ENCODE data around the gene SRL.
A peak's percentile ranks its signal among the peaks of the same experiment; 100 is the strongest.

Gene SRL

DNA sequence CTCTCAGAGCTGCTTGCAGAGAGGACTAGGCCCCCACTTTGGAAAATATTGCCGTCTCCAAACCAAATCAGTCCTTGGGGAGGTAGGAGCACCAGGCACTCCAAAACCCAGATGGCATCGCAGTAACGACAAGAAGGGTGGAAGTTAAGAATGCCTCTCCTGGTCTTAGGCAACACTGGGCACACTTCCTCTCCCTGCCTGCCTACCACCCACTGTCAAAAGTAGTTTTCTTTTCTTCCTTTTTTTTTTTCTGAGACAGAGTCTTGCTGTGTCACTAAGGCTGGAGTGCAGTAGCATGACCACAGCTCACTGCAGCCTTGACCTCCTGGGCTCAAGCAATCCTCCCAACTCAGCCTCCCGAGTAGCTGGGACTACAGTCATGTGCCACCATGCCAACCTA is 47.2 kb downstream of the SRL start:
- DNase-seq: no peak

DNA sequence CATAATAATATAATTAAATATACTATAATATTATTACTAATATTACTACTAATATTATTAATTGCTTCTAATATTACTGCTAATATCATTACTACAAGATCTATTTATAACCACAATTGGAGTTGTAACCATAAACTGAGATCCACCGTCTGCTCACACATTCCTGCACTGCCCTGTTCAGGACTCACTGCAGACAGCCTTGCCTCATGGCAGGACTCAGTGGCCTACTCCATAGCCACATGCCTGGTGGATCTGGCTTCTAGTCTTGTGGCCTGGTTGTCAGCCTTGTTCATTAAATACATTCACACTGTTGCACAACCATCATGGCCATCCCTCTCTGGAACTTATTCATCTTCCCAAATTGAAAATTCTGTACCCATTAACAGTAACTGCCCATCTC is 48.0 kb downstream of the SRL start:
- DNase-seq: no peak

DNA sequence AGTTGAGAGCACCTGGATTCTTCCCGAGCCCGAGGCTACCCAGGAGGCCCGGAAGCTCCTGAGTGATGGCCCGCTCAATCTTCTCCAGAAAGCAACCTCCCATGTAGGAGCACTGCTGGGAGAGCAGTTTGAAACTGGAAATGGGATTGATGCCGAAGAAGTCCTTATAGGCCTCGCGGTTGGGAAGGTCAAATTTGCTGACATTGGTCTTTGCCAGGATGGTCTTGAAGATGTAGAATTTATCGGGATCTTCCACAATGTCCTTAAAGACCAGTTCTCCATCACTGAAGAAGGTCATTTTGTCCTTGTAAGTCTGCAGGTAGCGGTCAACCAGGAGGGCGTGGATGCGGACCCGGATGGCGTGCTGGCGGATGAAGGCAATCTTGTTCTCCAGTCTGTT is 49.7 kb downstream of the SRL start:
- DNase-seq: no peak

DNA sequence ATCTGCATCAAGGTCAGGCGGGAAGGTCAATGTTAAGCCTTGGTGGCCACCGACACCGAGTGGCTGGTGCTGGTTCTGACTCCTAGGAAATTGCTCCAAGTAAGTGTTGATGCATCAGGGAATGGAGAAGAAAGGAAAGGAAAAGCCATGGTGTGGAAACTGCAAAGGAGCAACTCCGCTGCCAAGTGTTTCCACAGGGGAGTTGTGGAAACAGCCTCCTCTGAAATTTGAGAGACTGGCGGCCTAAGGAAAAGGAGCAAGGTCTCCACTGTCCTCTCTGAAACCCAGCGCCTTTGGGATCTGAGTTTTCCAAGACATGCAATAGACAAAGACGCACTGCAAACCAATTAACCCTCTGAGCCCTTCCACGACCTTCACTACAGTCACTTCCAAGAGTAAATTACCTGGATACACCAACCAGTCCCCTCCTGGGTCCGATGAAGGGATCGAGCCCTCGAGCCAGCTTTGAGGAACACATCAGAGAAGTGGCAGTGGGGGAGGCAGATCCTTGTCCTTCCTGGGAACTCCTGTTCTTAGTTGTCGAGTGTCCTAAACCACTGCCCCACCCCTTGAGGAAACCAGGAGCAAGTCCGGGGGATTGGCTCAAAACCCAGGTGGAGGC is 51.1 kb downstream of the SRL start:
- DNase-seq: no peak

DNA sequence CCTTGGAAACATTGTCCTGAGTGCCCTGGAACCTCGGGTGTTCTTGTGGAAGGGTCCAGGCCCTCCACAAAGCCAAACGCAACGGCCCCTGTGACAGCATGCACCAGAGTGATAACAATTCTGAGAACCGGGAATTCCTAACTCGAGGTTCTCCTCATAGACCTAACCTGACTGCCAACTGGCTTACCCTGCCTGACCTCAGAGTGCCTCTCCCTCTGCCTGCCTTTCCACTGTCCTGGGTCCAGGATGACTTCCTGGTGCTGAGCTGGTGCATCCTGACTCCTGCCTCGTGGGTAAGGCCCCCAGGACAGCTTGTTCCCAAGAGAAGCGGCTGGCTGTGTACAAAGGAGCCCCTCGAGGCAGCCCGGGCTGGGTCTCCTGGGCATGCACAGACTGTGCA is 51.8 kb downstream of the SRL start:
- no peak for DNase-seq

DNA sequence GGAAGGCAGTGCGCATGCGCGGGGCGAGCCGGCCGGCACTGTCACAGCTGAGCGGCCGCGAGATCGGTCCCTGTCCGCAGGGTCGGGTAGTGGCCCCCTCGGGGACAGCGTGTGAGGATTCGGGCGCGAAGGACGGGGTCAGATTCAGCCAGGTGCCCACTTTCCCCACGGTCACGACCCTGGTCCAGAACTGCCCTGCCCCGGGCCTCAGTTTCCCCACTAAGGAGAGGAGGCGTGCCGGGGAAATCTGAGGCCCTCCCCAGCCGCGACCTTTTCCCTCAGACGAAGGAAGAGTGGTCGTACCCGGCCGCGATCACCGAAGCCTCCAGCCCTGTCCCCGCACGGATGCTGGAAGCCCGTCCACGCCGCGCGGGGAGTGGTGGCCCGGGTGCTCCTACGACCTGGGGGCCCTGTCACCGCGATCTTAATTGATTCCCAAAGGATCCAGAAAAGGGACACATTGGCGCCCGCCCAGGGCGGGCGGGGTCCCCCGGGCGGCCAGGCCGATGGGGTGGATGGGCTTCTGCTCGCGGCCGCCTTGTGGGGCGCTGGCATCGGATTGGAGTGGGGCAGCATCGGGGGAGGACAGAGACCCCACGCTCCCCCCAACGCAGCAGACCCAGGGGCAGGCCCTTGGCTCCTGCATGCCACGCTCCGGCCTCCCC is 57.7 kb downstream of the SRL start:
- no peak for DNase-seq

DNA sequence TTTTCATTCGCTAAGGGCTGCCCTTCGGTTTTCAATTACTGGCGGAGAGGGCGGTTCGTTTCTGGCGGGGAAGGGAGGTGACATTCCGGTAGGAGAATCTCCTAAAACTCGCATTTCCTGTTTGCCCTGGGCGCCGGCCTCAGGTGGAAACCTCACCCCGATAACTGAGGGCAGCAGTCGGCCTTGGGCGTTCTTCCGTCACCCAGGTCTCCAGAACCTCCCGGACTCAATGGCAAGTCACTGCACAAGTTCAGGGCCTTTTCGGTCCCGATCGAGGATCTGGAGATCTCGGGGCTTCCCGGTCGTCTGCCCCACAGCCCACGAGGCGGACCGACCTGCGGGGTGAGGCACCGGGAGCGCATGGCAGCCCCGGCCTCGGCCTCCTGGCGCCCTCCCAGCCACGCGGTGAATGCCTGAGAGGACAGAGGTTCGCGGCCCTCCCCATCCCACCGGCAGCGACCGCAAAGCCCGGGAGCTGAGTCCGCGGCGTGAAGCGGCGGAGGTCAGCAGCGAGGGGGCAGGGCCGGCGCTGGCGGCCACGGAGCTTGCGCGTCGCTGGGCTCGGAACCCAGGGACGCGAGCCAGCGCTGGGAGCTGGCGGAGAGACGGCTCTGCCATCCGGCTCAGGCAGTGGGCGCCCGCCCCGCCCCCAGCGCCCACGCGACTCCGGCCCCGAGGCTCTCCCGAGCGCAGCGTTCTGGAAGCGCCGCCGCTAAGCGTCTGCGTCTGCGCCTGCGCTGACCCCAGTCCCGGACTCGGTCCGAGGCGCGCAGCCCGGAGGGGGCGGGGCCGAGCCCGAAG is 58.4 kb downstream of the SRL start:
- DNase-seq: peak; percentile 82 to 86

DNA sequence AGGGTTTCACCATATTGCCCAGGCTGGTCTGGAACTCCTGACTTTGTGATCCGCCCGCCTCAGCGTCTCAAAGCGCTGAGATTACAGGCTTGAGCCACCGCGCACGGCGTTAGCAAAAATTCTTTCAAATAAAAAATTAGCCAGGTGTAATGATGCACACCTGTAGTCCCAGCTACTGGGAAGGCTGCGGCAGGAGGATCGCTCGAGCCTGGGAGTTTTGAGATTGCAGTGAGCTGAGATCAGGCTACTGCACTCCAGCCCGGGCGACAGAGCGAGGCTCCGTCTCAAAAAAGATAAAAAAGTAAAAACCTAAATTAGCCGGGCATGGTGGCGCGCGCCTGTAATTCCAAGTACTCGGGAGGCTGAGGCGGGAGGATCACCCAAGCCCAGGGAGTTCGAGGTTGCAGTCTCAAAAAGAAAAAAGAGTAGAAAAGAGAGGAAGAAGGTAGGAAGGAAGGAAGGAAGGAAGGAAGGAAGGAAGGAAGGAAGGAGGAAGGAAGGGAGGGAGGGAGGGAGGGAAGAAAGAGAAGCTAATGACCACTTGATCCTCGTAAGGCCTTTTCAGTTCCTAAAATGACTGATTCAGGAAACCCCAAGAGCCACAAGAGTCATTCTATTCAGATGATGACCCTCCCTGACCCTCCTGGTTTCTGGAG is 59.2 kb downstream of the SRL start:
- no peak for DNase-seq

DNA sequence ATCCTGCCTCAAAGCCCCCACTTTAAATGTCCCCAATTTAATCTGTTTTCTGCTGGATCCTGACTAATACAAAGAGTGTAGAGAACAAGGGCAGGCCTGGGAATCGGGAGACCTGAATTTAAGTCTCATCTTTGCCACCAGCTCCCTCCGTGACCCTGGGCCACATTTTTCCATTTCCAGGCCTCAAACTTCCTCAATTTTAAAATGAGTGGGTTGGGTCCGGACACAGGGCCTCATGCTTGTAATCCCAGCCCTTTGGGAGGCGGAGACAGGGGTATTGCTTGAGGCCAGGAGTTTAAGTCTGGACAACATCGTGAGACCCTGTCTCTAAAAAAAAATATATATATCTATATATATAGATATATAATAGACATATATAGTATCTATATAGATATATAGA is 61.4 kb downstream of the SRL start:
- no peak for DNase-seq

DNA sequence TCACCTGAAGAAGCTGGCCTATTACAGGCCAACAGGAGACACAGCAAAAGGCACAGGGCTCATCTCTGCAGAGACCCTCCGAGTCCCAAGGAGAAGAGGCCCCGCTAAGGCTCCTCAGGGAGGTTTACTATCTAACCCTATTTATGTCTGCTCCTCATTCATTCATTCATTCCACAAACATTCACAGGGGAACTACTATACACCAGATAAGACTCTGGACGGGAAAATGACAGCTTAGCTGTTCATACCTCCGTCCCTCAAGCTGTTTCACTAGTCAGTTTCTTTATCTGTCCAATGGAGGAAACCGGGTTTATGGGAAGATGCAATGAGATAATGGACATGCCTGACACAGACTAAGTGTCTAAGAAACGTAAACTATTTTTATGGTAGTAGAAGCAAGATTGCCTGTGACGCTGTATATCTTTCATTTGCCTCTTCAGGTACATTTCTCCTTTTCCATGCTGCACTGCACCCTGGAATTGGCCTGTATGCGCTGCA is 62.1 kb downstream of the SRL start:
- DNase-seq: no peak

DNA sequence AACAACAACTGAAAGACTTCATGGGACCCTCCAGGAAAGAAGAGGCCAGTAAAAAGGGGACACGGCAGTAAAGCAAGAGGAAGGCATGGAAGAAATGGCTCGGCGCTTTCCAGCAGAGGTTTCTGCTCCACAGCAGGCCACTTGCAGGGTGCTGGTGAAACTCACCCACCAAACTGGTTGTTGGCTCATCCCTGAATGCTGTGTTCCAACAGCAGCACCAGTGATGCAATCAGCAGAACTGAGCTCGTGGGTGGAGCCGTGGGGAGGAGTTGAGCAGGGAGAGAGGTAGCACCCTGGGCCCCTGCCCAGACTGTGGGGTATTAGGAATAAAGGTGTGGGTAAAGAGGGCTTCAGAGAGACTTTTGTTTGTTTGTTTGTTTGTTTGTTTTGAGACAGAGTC is 62.9 kb downstream of the SRL start:
- DNase-seq: no peak

DNA sequence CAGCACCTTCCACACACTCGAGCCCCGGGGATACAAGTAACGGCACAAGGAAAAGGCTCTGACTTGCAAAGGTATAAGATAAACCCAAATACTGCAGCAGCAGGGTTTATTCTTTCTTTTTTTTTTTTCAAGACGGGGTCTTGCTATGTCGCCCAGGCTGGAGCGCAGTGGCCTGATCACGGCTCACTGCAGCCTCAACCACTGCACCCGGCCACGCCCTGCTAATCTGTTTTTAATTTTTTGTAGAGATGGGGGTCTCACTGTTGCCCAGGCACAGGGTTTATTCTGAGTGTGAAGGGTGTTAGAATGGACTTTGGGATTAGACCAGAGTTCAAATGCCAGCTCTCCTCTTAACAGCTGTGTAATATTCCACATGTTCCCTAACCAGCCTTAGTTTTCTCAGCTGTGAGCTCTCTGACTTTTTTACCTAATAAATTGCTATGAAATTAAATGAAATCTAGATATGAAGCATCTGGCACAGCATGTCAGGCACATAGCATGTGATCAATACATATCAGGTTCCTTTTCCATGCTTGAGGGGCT is 63.3 kb downstream of the SRL start:
- no peak for DNase-seq

DNA sequence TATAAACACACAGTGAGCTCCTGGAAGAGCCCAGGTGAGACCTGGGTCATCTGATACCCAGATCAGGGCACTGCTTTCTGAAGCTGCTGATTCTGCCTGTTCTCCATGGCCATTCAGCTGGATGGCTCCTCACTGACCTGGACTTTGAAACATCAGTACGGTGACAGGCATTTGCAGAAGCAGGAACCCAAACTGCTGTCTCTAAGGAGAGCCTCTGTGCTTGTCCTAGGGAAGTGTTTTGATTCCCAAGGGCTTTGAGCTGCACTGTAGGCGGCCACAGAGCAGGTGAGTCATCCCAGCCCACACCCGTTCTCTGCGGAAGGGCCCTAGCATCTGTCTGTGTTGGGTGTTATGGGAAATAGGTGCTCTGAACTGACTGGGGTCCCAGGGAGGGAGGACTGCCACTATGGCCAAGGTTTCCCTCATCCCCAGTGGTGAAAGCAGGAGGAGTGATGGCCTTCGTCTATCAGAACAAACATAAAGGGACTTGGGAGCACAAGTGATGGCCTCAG is 64.9 kb downstream of the SRL start:
- no peak for DNase-seq

DNA sequence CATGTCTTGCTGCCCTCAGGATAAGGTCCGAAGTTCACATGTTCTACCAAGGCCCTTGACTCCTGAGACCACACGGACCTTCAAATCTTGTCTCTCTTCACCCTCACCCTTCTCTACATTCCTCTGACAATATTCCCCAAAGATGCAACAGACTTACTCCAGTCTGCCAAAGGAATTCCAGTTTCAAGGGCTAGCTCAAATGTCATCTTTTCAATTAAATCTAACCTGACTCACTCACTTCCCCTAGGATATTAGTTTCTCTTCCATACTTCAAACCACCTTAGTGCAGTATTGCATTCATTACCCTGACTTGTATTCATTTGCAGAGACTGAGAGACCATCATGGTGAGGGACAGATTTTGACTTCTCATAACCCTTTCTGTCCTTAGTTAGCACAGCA is 66.0 kb downstream of the SRL start:
- no peak for DNase-seq

DNA sequence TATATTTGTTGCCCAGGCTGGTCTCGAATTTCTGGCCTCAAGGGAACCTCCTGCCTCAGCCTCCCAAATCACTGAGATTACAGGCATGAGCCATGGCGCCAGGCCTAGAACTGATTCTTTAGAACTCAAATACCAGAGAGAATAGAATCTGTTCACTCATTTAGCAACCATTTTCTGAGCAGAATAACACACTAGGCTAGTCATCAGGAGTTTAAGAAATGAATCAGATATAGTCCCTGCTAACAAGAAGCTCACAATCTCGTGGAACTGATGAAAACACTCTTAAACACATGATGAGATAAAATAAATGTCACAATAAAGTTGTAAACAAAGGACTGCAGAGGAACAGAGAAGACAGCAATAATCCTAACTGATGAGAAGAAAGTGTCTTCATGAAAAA is 69.8 kb downstream of the SRL start:
- DNase-seq: no peak

DNA sequence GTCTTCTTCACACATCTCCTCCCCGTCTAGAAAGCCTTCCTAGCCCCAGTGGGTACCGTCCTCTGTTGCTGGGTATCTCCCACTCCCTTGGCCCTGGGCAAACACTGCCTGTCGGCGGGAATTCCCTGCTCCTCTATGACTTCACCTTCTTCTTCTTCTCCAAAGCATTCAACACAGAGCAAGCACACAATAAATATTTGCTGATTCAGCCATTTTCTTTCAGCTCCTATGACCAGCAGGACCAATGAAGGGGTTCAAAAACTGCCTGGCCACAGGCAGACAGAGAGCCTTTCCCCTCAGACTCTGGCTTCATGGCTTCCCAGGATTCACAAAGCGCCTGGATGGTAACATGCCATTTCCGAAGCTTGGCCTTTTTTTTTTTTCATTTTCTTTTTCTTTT is 72.5 kb downstream of the SRL start:
- DNase-seq: no peak

DNA sequence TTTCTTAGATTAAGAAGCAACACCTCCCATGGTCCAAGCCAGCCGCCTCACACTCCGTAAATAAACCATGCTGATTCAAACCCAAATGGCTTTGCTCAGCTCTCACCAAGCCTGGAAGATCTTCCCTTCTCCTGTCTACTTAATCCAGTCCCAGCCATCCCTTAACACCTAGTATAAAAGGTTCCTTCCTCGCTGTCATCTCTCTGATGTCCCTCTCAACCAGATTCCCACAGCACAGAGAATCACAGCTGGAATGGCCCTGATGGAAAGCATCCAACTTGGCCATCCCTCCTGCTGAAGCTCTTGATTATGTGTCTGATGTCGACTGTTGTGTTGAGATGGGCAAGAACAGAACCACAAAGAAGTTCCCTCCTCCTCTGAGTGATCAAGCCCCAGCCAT is 75.1 kb downstream of the SRL start:
- DNase-seq: no peak

DNA sequence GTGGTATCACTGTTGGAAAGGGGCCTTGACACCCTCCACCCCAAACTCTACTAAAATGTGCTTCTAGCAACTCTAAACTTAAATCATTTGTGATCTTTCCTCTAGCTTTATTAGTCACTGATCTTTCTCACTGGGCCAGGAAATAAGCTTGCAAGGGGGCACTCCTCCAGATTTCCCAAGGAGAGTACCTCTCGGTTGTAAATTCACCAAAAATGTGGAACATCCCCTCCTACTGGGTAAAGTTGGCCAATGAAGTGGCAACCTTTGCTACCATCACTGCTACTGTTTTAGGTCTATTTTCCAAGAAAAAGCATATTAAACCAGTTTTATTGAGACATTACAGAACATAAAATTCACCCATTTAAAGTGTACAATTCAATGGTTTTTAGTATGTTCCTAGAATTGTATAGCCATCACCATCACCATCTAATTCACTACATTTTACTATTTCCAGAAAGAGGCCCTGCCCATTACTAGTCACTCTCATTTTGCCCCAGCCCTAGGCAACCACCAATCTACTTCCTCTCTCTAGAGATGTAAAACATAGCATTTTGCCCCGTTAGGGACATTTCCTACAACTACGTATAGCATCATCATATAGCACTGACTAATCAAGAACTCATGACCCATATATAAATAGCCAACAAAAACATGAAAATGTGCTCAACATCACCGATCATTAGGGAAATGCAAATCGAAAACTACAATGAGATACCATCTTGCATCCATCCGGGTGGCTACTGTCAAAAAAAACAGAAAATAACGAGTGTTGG is 81.0 kb downstream of the SRL start:
- no peak for DNase-seq

DNA sequence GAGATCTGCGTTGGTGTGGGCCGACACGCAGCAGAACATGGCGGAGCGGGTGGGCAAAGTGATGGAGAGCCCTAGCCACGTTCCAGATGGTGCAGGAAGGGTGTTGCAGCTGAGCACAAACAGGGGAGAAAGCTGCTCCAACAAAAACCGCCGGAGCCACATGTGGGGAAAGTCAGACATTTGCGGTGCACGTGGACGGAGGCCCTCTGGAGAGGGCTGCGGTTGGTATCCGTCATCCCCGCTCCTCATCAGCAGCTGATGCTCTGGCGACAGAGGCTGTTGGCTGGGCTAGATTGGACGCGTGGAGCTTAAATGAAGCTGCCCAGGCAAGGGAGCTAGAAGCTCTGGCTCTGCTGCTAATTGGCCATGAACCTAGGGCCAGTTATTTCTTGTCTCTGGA is 82.2 kb downstream of the SRL start:
- DNase-seq: no peak

DNA sequence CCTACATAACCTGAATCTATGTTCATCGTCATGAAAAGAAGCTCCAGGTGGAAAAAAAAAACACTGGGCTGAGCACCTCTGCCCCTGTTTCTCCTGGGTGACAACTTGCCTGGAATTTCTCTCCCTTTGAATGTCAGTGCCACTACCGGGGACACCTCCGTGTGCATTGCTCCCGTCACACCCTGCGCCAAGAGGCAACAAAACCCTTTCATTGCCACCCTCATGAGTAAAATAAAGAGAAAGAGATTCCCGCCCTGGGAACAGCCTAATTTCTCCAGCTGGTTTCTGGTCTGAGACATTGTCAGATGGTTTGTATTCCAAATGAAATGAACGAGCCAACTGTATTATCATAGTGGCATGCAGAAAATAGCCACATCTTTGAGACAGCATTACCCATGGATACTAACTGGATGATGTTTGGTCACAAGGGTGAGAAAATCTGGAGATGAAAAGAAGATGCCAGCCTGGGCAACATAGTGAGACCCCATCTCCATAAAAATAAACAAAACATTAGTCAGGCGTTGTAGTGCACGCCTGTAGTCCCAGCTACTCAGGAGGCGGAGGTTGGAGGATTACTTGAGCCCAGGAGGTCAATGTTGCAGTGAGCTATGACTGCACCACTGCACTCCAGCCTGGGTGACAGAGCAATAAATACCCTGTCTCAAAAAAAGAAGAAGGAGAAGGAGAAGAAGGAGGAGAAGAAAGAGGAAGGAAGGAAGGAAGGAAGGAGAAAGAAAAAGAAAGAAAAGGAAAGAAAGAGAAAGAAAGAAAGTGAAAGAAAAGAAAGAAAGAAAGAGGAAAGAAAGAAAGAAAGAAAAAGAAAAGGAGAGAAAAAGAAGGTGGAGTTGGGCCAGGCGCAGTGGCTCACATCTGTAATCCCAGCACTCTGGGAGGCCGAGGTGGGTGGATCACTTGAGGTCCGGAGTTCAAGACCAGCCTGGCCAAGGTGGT is 83.5 kb downstream of the SRL start:
- DNase-seq: no peak

DNA sequence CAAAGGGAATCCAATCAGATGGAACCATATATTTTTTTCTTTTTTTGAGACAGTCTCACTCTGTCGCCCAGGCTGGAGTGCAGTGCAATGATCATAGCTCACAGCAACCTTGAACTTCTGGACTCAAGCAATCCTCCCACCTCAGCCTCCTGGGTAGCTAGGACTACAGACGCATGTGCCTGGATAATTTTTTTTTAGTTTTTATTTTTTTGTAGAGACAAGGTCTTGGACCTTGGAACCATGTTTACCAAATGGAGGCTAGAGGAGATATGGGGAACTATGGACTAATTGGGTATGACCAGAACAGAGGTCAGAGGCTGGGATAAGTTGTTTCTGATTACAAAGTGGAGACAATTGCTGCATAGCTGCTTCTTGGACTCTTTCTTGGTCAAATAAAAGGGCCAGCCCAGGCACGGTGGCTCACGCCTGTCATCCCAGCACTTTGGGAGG is 84.5 kb downstream of the SRL start:
- no peak for DNase-seq
